Naive thymus-derived CD8-positive, alpha-beta T cell (primary cell): Measurements from ENCODE around the gene MORC4. TPM values are rescaled to one million over a fixed set of nuclear protein-coding genes. Genes with fewer than 3 reads are reported as not detected.

ENCODE experiments used
- ATAC-seq, 2 donors: fragments of 150-1000 bp; cut with Tn5 transposase in 1 of 2; sonication (Bioruptor Pico), chemical (Tn5 transposase) in 1 of 2; 1 replicate in 1 of 2; 2 replicates in 1 of 2; pipeline ENCODE4 v1.10.0; 2021; ENCODE audit warnings: mild to moderate bottlenecking in 2 of 2, moderate library complexity in 2 of 2
- POLR2A ChIA-PET: fragments of 350-600 bp; sonication (Branson Sonifier 250); formaldehyde crosslinking; loops from one replicate; lab custom pipeline; 2021; ENCODE audit warnings: antibody characterized with exemption; lab: Charles Lee
- DNase-seq, 10 donors: peaks; one replicate each; pipeline versions ENCODE4 v3.0.0 to v3.0.0-alpha.2; 2020 to 2022
- H3K27ac Mint-ChIP-seq, 10 donors: one replicate each; pipeline ENCODE4 v1.8.0; 2020 to 2022; ENCODE audit warnings: mild to moderate bottlenecking in 10 of 10, mixed read lengths in 10 of 10, moderate library complexity in 4 of 10, inconsistent platforms in 1 of 10
- H3K27me3 Mint-ChIP-seq, 5 donors: one replicate each; pipeline ENCODE4 v1.8.0; 2021 to 2022; ENCODE audit warnings: mixed read lengths in 5 of 5
- H3K36me3 Mint-ChIP-seq, 3 donors: one replicate each; pipeline ENCODE4 v1.8.0; 2020 to 2022; ENCODE audit warnings: mixed read lengths in 3 of 3, mild to moderate bottlenecking in 2 of 3, inconsistent platforms in 1 of 3
- H3K4me1 Mint-ChIP-seq, 4 donors: one replicate each; pipeline ENCODE4 v1.8.0; 2021 to 2022; ENCODE audit warnings: mixed read lengths in 4 of 4
- H3K4me3 Mint-ChIP-seq, 10 donors: one replicate each; pipeline ENCODE4 v1.8.0; 2020 to 2022; ENCODE audit warnings: mild to moderate bottlenecking in 10 of 10, mixed read lengths in 10 of 10, moderate library complexity in 6 of 10, inconsistent platforms in 1 of 10
- H3K9me3 Mint-ChIP-seq, 9 donors: one replicate each; pipeline ENCODE4 v1.8.0; 2020 to 2022; ENCODE audit warnings: mixed read lengths in 9 of 9, mild to moderate bottlenecking in 3 of 9, inconsistent platforms in 1 of 9, moderate library complexity in 1 of 9
- polyA plus RNA-seq, 3 donors: library from polyadenylated mRNA; unstranded; fragments of 300-500 nt; fragmentation: Illumina TruSeq; gene quantifications; one replicate each; pipeline ENCODE4 v1.2.3, GENCODE V29; 2021
- total RNA-seq, 8 experiments: library from RNA in 2 of 8; stranded (reverse) in 2 of 8; gene quantifications; one replicate each; pipeline ENCODE4 v1.2.3 and lab custom pipeline; 2021 to 2026

Gene MORC4
- total and polyA plus RNA-seq, 5 experiments from 2014 or later = 2.6 to 10.6 (median 4.2) TPM

GRCh38 chrX:106927700-106928099 lies 72.3 kb downstream of the MORC4 start:
- Mint-ChIP-seq H3K9me3 (no peaks in the 10 kb centered on the region), H3K27me3 (no peaks in the 10 kb centered on the region), H3K4me3 (no peak overlapping the region), H3K36me3 (no peaks in the 10 kb centered on the region), H3K4me1 (no peaks in the 10 kb centered on the region), H3K27ac (no peak overlapping the region)
- no peak for ATAC-seq
- POLR2A ChIA-PET = no interaction called here
- DNase-seq = no peak

GRCh38 chrX:106927023-106927422 lies 73.0 kb downstream of the MORC4 start:
- Mint-ChIP-seq H3K27ac (no peak overlapping the region), H3K4me3 (no peak overlapping the region), H3K9me3 (no peaks in the 10 kb centered on the region), H3K27me3 (no peaks in the 10 kb centered on the region), H3K36me3 (no peaks in the 10 kb centered on the region), H3K4me1 (no peaks in the 10 kb centered on the region)
- POLR2A ChIA-PET = no interaction called here
- ATAC-seq (no peak), DNase-seq (no peak)

GRCh38 chrX:106921637-106922036 lies 78.4 kb downstream of the MORC4 start:
- H3K4me1 Mint-ChIP-seq = peaks cover 9 to 20% (median 15%) of the 10 kb centered on the region in 4 donors
- H3K4me3 Mint-ChIP-seq = no peak overlapping the region
- H3K27me3 Mint-ChIP-seq = no peaks in the 10 kb centered on the region
- POLR2A ChIA-PET = no interaction called here
- no peak for DNase-seq
- H3K36me3 Mint-ChIP-seq = no peaks in the 10 kb centered on the region
- H3K27ac Mint-ChIP-seq = no peak overlapping the region
- H3K9me3 Mint-ChIP-seq = no peaks in the 10 kb centered on the region
- ATAC-seq = no peak

GRCh38 chrX:106919932-106920452 lies 80.0 kb downstream of the MORC4 start, which contains the start of gene CLDN2:
Gene CLDN2 (plus strand): TSS chrX:106920402. CDS start chrX:106928229, 7,827 bp downstream.
- no peaks in the 10 kb centered on the region for H3K36me3 Mint-ChIP-seq
- no peak within 1 kb of the TSS for H3K27ac Mint-ChIP-seq
- H3K27me3 Mint-ChIP-seq = peaks cover 1 to 14% (median 2%) of the 10 kb centered on the region in 5 donors
- H3K4me3 Mint-ChIP-seq = no peak within 1 kb of the TSS
- no peaks in the 10 kb centered on the region for H3K9me3 Mint-ChIP-seq
- ATAC-seq (no peak), DNase-seq (no peak)
- peaks cover 11 to 20% (median 17%) of the 10 kb centered on the region in 4 donors for H3K4me1 Mint-ChIP-seq
- POLR2A ChIA-PET = no interaction called here

GRCh38 chrX:106917830-106918500 lies 82.0 kb downstream of the MORC4 start:
- H3K4me1 Mint-ChIP-seq = peaks cover 11 to 20% (median 17%) of the 10 kb centered on the region in 4 donors
- no peaks in the 10 kb centered on the region for H3K36me3 Mint-ChIP-seq
- H3K27ac Mint-ChIP-seq = peak overlapping the region in 6 of 10 donors; percentile 9 to 89 (median 31)
- DNase-seq (peak in 5 of 10 donors; percentile 9 to 54 (median 33)), ATAC-seq (peak; percentile 64 to 85)
- peak overlapping the region in 7 of 10 donors; percentile 14 to 65 (median 37) for H3K4me3 Mint-ChIP-seq
- H3K27me3 Mint-ChIP-seq = peaks cover 1 to 14% (median 2%) of the 10 kb centered on the region in 5 donors
- no peaks in the 10 kb centered on the region for H3K9me3 Mint-ChIP-seq
- POLR2A ChIA-PET = no interaction called here

GRCh38 chrX:106912864-106913263 lies 87.1 kb downstream of the MORC4 start:
- POLR2A ChIA-PET = no interaction called here
- Mint-ChIP-seq H3K4me1 (peaks cover 8 to 13% (median 10%) of the 10 kb centered on the region in 4 donors), H3K9me3 (no peaks in the 10 kb centered on the region), H3K4me3 (no peak overlapping the region), H3K36me3 (no peaks in the 10 kb centered on the region), H3K27ac (no peak overlapping the region), H3K27me3 (peaks cover 1 to 14% (median 2%) of the 10 kb centered on the region in 5 donors)
- ATAC-seq (no peak), DNase-seq (no peak)

GRCh38 chrX:106906361-106906760 lies 93.7 kb downstream of the MORC4 start:
- Mint-ChIP-seq H3K9me3 (no peaks in the 10 kb centered on the region), H3K4me3 (no peak overlapping the region), H3K4me1 (no peaks in the 10 kb centered on the region), H3K36me3 (no peaks in the 10 kb centered on the region), H3K27ac (no peak overlapping the region), H3K27me3 (no peaks in the 10 kb centered on the region)
- POLR2A ChIA-PET = no interaction called here
- DNase-seq (no peak), ATAC-seq (no peak)

GRCh38 chrX:106905064-106905708 lies 94.8 kb downstream of the MORC4 start:
- H3K9me3 Mint-ChIP-seq = no peaks in the 10 kb centered on the region
- DNase-seq (no peak), ATAC-seq (no peak)
- peak overlapping the region in 1 of 10 donors; percentile 77 for H3K27ac Mint-ChIP-seq
- POLR2A ChIA-PET = no interaction called here
- no peaks in the 10 kb centered on the region for H3K4me1 Mint-ChIP-seq
- H3K27me3 Mint-ChIP-seq = no peaks in the 10 kb centered on the region
- H3K36me3 Mint-ChIP-seq = no peaks in the 10 kb centered on the region
- H3K4me3 Mint-ChIP-seq = no peak overlapping the region

GRCh38 chrX:106903856-106904528 lies 96.0 kb downstream of the MORC4 start:
- DNase-seq (no peak), ATAC-seq (no peak)
- Mint-ChIP-seq H3K9me3 (no peaks in the 10 kb centered on the region), H3K27me3 (no peaks in the 10 kb centered on the region), H3K36me3 (no peaks in the 10 kb centered on the region), H3K4me3 (no peak overlapping the region), H3K27ac (no peak overlapping the region), H3K4me1 (no peaks in the 10 kb centered on the region)
- POLR2A ChIA-PET = no interaction called here

- H3K27me3 Mint-ChIP-seq = no peaks in the 10 kb centered on the region
- ATAC-seq (no peak), DNase-seq (no peak)
- H3K36me3 Mint-ChIP-seq = no peaks in the 10 kb centered on the region
- POLR2A ChIA-PET = no interaction called here
- H3K4me1 Mint-ChIP-seq = no peaks in the 10 kb centered on the region
- no peak within 1 kb of the TSS for H3K4me3 Mint-ChIP-seq
- H3K27ac Mint-ChIP-seq = peak within 1 kb of the TSS in 2 of 10 donors; percentile 11 to 62
- no peaks in the 10 kb centered on the region for H3K9me3 Mint-ChIP-seq
Observed at GRCh38 chrX:106903291-106903824, 96.7 kb downstream of the MORC4 start, which contains the start of gene RIPPLY1. Gene RIPPLY1 (minus strand): TSS chrX:106903341. CDS start chrX:106903287, 54 bp downstream.

GRCh38 chrX:106902684-106903083 lies 97.3 kb downstream of the MORC4 start:
- no peaks in the 10 kb centered on the region for H3K9me3 Mint-ChIP-seq
- no peaks in the 10 kb centered on the region for H3K27me3 Mint-ChIP-seq
- H3K36me3 Mint-ChIP-seq = no peaks in the 10 kb centered on the region
- H3K4me1 Mint-ChIP-seq = no peaks in the 10 kb centered on the region
- POLR2A ChIA-PET = no interaction called here
- ATAC-seq (no peak), DNase-seq (no peak)
- H3K27ac Mint-ChIP-seq = no peak overlapping the region
- no peak overlapping the region for H3K4me3 Mint-ChIP-seq

- no peak overlapping the region for H3K4me3 Mint-ChIP-seq
- no peaks in the 10 kb centered on the region for H3K9me3 Mint-ChIP-seq
- DNase-seq (no peak), ATAC-seq (no peak)
- H3K4me1 Mint-ChIP-seq = no peaks in the 10 kb centered on the region
- H3K27me3 Mint-ChIP-seq = no peaks in the 10 kb centered on the region
- H3K27ac Mint-ChIP-seq = no peak overlapping the region
- H3K36me3 Mint-ChIP-seq = no peaks in the 10 kb centered on the region
- POLR2A ChIA-PET = no interaction called here
Observed at GRCh38 chrX:106901781-106902219, 98.2 kb downstream of the MORC4 start.
